T-helper 9 cell (primary cell): ENCODE data around the gene UBE2QL1.

ENCODE experiments used
- DNase-seq: peaks from one replicate; pipeline ENCODE4 v3.0.0-alpha.2; 2020

The UBE2QL1 gene

DNA sequence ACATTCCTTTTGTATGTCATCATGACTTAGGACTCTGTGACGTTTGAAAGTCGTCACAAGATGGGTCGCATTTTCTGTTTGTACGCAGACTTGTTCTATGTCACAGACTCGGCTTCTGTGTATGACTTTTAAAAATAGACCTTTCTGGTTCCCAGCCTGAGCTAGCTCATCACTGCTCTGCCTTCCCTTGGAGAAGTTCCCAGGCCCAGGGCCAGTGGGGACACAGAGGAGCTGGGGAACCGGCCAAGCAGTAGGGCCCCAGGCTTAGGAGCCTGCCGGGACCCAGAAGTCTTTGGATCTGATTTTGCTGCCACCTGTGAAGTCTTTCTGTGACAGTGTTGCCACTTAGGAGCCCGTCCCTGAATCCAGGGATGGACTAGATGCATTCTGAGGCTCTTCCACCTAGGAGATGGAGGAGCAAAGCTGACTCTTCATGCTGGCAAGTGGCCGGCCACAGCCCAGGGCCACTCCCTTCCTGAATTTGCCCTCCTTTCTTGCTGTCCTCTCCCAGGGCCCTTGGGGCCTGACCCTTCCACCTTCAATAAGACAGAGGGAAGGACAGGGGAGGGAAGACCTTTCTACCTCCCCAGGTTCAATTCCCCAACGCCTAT, 18.1 kb upstream of the UBE2QL1 start:
- no peak for DNase-seq

- DNase-seq, result no peak
These were observed 17.2 kb upstream of the UBE2QL1 start for GRCh38 chr5:6431214-6432195.

DNA sequence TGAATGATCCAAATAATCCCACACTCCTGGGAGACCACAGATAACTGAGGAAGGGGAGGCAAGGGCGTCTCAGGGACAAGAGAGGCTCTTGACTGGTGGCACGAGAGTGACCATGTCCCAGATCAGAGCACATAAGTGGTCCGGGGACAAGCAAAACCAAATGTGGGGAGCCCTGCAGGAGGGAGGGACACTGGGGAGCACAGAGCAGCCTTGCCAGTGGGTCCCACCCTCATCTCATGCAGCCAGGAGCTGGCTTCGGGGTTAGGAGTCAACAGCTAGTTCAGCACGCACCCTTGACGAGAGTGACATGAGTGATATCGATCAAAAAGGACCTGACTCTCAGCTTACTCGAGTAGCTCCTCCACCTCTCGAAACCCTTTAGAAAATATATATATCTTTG, 16.5 kb upstream of the UBE2QL1 start:
- no peak for DNase-seq

DNA sequence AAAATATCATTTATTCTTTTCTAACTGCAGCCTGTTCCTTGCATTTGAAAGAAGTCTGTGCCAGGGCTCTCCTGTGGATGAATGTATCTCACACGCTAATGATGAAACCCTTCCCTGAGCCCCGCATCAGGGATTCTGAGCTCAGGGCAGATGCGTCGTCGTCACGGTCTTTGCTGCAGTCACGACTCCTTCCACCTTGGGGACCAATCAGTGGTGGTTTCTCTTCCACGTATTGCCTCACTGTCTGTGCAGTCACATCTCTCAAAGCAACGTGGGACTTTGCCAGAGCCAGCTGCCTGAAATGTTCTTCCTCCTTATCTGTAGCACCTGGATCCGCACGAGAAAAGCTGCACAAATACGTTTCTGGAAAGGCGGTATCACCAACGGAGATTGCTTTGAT, 13.9 kb upstream of the UBE2QL1 start:
- DNase-seq, result no peak

DNA sequence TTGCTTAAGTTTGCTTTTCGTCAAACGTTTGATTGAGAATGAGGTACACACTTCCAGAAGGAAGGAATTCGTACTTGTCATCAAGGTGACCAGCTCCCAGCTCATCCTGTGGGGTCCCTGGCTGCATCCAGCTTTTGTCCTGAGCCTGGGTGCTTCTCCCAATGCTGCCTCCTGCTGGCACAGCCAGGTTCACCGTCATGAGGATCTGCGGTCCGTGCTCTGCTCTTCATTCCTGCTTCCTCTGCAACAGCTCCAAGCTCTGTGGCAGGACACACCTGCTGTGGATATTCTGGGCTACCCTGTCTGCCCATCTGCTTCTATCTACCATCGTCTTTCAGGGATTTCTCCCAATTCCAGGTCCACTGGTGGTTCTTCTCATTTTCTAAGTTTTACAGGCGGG, 13.3 kb upstream of the UBE2QL1 start:
- DNase-seq, result no peak

GRCh38 chr5:6436715-6437331, 11.8 kb upstream of the UBE2QL1 start:
- DNase-seq, result no peak

- no peak for DNase-seq
These were observed 8.8 kb upstream of the UBE2QL1 start for GRCh38 chr5:6439588-6440550.

DNA sequence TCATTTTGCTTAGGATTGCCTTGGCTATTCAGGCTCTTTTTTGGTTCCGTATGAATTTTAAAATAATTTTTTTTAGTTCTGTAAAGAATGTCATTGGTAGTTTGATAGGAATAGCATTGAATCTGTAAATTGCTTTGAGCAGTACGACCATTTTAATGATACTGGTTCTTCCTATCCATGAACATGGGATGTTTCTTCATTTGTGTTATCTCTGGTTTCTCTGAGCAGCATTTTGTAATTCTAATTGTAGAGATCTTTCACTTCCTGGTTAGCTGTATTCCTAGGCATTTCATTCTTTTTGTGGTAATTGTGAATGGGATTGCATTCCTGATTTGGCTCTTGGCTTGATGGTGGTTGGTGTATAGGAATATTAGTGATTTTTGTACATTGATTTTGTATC, 6.3 kb upstream of the UBE2QL1 start:
- no peak for DNase-seq

DNA sequence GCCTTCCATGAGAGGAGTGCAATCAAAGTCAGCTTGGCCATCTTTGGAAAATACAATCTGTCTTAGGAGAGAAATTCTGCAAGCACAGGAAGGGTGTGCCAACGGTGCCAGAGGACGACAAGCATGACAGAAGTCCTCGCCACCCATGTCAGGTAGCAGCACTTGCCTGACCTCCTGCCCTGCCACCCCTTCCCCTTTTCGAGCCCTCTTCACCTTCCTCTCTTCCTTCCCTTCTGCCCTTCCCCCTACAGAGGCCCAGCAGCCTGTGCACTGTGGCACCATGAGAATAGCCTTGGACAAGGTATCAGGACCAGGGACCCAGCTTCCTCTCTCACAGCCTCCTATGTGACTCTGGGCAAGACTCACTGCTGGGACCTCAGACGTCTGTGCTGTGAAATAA, 5.3 kb upstream of the UBE2QL1 start:
- DNase-seq, result no peak

DNA sequence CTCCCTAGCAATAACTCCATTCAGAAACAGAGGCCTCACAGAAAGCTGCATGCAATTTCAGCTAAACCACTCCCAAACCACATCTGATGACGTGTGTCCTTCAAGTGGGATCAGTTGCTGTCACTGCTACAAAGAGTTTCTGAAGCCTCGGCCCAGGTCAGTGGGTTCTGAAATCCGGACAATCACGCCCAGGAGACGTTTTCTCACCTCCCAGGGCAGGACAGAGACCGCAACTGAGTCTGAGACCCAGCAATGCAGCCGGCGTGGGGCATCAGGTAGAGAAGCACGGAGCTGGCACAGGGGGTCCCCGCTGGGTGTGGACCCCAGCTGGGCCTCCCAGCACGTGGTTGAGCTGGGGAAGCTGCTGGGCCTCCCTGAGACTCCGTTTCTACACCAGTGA, 2.6 kb upstream of the UBE2QL1 start:
- DNase-seq, result no peak

- DNase-seq, result no peak
These were observed 1.9 kb upstream of the UBE2QL1 start for GRCh38 chr5:6446626-6447309.

DNA sequence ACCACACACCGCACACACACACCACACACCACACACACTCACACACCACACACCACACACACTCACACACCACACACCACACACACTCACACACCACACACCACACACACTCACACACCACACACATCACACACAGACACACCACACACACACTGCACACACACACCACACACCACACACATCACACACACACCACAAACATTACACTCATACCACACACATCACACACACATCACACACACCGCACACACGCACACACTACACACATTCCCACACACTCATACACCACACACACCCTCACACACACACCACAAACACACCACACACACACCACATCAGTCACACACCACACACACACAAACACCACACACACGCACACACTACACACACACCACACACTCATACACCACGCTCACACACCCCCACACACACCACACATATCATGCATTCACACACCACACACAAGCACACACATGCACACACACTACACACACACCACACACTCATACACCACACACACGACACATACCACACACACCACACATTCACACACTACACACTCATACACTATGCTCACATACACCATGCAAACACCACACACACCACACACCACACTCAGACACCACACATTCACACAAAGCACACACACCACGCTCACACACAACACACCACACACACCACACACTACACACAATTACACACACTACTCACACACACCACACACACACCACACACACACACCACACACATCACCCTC, 1.1 kb upstream of the UBE2QL1 start:
- no peak for DNase-seq

DNA sequence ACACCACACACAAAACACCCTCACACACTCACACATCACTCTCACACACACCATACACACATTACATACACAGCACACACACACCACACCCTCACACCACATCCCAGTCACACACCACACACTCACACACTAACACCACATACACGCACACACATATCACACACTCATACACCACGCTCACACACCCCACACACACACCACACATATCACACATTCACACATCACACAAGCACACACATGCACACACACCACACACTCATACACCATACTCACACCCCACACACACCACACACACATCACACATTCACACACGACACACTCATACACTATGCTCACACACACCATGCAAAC, 543 bp upstream of the UBE2QL1 start:
- no peak for DNase-seq

DNA sequence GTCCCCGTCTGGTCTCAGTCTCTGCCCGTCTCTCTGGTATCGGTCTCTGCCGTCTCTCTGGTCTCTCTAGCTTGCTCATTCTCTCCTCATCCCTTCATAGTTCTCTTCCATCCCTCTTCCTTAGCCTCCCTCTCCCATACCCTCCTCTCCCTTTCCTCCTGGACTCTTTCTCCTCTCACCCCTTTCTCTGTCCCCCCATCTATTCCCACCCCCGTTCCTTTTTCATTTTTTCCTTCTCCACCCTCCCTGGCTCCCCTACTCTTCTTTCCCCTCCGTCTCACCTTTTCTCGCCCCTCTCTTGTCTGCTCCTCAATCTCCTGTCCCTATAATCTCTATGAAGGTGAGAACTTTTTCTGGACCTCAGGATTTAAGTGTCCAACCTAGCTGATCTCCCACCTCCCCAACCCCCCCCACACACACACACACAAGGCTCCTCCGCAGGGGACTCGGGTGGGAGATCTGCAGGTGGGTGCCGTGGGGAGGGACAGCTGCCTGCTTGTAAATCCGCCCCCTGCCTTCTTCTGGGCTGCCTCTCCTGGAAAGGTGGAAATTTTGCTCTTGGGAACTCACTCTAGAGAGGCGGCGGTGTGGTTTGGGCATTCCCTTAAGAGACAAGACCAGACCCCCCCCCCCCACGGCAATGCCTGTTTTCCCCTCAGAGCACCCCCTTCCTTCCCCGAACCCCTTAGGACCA, 953 bp downstream of the UBE2QL1 start:
- DNase-seq, result no peak

- no peak for DNase-seq
These were observed 1.7 kb downstream of the UBE2QL1 start for GRCh38 chr5:6450319-6450833.

GRCh38 chr5:6452622-6453504, 4.2 kb downstream of the UBE2QL1 start:
- no peak for DNase-seq

DNA sequence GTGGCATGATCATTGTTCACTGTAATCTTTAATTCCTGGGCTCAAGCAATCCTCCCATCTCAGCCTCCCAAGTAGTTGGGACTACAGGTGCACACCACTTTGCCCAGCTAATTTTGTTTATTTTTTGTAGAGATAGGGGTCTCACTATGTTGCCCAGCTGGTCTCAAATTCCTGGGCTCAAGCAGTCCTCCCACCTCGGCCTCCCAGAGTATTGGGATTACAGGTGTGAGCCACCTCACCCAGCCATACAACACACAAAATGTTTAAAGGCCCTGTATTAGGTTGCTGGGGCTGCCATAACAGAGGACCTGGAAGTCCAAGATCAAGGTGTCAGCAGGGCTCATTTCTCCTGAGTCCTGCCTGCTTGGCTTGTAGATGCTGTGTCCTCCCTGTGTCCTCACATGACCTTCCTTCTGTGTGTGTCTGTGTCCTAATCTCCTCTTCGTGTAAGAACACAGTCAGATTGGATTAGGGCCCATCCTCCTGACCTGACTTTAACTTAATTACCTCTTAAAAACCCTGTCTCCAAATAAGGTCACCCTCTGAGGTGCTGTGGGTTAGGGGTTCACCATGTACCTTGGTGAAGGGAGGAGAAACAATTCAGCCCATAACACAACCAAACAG, 5.4 kb downstream of the UBE2QL1 start:
- no peak for DNase-seq

- DNase-seq, result no peak
These were observed 6.0 kb downstream of the UBE2QL1 start for GRCh38 chr5:6454628-6455053.
